ENCODE measurements around the gene DAP.

DNA sequence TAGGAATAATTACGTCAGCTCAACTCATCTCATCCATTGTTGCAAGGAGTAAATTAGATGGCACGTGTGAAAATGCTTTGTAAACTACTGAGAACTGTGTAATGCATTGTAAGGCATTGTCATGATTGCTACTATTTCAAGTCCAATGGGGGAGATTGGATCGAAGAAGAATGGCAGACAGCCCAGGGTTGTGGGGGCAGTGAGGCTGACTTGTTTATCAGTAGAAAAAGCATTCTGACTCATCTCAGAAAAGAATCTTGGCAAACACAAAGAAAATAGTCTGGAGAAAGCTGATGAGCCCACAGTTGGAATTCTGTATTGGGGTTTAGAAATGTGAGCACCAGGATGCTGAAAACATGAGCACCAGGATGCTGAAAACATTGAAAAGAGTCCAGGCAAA, 28.0 kb upstream of the DAP start:
- TF ChIP-seq, protein P1, sequence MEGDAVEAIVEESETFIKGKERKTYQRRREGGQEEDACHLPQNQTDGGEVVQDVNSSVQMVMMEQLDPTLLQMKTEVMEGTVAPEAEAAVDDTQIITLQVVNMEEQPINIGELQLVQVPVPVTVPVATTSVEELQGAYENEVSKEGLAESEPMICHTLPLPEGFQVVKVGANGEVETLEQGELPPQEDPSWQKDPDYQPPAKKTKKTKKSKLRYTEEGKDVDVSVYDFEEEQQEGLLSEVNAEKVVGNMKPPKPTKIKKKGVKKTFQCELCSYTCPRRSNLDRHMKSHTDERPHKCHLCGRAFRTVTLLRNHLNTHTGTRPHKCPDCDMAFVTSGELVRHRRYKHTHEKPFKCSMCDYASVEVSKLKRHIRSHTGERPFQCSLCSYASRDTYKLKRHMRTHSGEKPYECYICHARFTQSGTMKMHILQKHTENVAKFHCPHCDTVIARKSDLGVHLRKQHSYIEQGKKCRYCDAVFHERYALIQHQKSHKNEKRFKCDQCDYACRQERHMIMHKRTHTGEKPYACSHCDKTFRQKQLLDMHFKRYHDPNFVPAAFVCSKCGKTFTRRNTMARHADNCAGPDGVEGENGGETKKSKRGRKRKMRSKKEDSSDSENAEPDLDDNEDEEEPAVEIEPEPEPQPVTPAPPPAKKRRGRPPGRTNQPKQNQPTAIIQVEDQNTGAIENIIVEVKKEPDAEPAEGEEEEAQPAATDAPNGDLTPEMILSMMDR (IDR thresholded peaks at IDR 0.05), result no peak
- TF ChIP-seq REST (IDR thresholded peaks at IDR 0.05) (no peak), RAD21 (conservative IDR thresholded peaks at IDR 0.05 in 1 of 2, IDR thresholded peaks at IDR 0.05 in 1 of 2) (no peak), JUN (IDR thresholded peaks at IDR 0.05) (no peak), POLR2A (IDR thresholded peaks at IDR 0.05; ENCODE audit: low read length) (no peak), PBX3 (IDR thresholded peaks at IDR 0.05) (no peak), JUNB (IDR thresholded peaks at IDR 0.05) (no peak), SMC3 (IDR thresholded peaks at IDR 0.05) (no peak)

Measured in A549 (cell line).